NCI-H2081 treated with DMSO at 0.1 percent for 48 hours (cell line): Measurements from ENCODE around the gene MVB12B.

Experiments used
- DNase-seq: peaks from one replicate; lab custom pipeline; 2025; lab: John Stamatoyannopoulos, UW

MVB12B gene

GRCh38 chr9:126386088-126386487 is 59.5 kb downstream of the MVB12B start:
- no peak for DNase-seq

- DNase-seq, result no peak
Observed at GRCh38 chr9:126386776-126387175, 60.1 kb downstream of the MVB12B start.

DNA sequence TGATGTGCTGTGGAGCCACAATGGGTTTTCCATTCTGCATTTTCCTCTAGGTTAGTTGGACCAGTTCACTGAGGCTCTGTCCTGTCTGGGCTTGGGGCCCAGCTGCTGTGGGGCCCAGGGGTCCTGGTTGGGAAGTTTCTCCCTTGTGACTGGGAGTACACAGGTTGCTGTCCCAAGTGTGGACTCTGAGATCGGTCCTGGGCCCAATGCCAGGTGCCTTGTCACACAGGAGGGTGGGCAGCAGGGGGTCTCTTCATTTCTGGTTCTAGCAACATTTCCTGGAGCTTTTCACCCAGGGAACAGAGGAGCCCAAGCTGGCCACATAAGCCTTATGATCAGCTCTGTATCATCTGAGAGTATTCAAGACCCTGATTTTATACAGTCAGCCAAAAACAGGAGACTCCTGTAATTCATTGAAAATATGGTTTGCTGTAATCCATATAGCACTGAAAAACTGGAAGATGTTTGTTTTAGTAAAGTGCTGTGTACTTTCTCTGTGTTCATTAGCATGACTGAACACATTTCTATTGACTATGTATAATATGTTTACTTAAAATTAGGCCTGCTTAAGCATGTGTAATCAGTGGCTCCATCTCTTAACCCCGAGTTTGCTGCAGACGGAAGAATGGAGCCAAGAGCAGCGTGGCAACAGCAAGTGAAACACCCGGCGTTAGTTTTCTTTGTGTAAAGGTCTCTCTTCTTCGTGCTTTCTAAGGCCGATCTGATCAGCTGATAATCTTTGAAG is 62.5 kb downstream of the MVB12B start:
- no peak for DNase-seq

DNA sequence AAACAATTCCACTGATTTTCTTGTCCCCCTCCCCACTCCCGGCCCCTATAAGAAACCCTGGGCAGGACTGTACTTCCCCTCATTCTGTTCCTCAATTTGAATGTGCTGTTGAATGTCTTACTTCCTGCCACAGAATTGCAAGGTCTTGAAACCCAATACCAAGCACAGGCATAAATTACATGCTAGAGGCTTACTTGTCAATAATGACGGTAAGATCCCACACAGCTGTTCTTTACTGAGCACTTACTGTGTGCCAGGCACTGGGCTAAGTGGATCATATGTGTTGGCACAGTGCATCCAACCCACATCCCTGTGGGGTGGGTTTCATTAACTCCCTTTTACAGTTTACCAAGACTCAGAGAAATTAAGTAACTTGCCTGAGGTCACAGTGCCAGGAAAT is 63.4 kb downstream of the MVB12B start:
- DNase-seq, result no peak

GRCh38 chr9:126390923-126391322 is 64.3 kb downstream of the MVB12B start:
- no peak for DNase-seq

GRCh38 chr9:126391713-126392661 is 65.4 kb downstream of the MVB12B start:
- no peak for DNase-seq

DNA sequence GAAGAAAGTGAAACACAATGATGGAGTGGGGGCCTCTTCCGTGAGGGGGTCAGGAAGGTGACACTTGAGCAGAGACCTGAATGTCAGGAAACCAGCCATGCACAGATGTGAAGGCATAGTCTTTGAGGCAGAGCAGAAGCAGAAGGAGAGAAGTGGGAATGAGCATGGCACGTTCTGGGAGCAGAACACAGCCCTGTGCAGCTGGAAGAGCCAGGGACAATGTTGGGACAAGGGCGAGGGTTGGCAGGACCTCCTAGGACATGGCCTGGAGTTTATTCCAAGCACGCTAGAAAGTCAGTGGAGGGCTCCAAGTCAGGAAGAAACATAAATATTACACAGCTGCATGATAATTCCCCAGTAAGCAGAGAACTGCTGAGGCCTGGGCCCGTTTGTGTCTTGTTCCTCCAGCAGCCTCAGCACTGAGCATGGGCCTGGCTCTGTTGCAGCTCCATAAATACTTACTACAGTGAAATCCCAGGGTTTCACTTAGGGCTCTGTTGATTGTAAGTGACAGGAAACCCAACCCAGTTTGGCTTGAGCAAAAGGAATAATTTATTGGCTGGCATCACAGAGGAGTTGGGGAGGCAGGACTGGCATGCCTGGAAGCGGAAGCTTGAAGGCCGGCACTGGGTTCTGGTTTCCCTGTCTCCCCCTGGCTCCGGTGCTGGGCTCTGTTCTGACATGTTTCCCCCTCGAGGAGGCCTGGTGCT is 66.2 kb downstream of the MVB12B start:
- no peak for DNase-seq

- no peak for DNase-seq
Observed at GRCh38 chr9:126393876-126394275, 67.2 kb downstream of the MVB12B start.

- DNase-seq, result no peak
Observed at GRCh38 chr9:126394802-126395201, 68.2 kb downstream of the MVB12B start.

DNA sequence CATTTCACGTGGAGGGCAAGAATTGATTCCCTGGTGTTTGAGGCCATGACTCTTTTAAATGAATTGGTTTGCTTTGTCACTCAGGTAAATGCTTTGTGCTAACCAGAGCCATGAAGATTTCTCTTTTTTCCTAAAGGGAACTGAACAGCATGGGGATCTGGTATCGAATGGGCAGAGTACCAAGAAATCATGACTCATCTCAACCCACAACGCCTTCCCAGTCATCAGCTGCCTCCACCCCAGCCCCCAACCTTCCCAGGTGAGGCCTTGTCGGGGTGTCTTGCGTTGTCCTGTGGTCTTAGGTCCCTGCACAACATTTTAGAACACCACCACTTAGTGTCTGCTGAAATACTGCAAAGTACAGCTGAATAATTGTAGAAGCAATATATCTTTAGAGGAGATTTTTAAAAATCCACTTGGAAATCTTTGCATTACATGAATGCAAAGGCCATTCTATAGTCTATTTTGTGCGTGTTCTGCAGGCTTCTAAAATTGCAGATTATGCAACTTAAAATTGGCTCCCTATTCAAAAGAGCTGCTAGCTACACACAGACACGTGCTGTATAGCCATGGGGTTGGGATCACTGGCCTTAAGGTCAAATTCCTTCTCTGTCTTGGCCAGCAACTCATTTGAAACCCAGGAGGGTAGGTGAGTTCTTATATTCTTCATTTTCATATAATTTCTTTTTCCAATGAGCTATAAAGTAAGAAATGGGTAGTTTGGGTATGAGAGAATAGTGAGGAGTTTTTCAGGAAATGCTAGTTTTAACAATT is 69.0 kb downstream of the MVB12B start:
- DNase-seq, result no peak

GRCh38 chr9:126397056-126397455 is 70.4 kb downstream of the MVB12B start:
- DNase-seq, result no peak

DNA sequence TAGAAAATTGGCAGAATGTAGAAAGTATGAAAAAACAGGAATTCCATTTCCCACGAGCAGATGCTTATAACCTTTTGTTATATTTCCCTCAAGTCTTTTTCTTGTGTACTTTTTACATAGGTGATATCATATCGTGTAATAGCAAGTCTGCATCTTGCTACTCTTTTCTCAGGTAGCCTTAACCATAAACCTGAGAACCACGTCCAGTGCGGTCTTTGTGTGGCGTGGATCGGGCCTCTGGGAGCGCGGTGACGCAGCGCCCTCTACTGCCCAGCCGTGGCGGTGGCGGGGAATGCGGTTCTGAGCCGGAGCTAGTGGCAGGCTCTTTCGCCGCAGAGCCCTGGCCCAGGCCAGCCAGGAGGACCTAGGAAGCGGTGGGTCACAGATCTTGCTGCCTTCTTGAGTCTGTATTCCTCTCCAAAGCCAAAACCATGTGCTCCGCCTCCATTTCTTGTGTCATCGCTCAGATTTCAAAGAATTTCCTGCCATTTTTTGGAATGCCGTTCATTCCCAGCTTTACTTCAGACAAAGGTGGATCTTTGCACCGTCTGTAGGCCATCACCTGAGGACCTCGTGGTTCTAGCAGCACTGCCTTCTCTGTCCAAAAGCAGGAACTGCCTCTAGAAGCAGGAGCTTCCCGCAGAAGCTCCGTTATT is 71.9 kb downstream of the MVB12B start:
- no peak for DNase-seq

- DNase-seq, result no peak
Observed at GRCh38 chr9:126399251-126399650, 72.6 kb downstream of the MVB12B start.

GRCh38 chr9:126399789-126400188 is 73.2 kb downstream of the MVB12B start:
- DNase-seq, result no peak

- DNase-seq, result no peak
Observed at GRCh38 chr9:126400571-126400970, 73.9 kb downstream of the MVB12B start.

DNA sequence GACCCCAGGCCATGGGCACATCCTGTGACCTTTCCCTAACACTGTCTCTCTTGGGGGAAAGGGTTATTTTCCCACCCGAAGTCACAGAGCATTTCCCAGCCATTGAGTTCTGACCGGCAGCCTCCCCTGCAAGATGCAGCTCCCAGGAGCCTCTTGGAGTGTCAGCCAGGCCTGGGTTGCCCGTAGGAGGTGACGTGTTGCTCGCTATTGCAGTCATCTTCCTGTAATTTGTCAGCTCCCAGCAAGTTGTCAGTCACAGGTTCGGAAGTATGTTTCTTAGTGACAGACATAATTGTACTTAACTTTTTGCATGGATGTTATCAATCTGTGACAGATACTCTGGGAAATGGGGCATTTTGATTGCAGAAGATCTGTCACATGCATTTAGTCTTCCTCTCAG is 74.5 kb downstream of the MVB12B start:
- no peak for DNase-seq

GRCh38 chr9:126401581-126401980 is 75.0 kb downstream of the MVB12B start:
- no peak for DNase-seq

GRCh38 chr9:126403397-126403796 is 76.8 kb downstream of the MVB12B start:
- no peak for DNase-seq

GRCh38 chr9:126404459-126404858 is 77.8 kb downstream of the MVB12B start:
- no peak for DNase-seq

- no peak for DNase-seq
Observed at GRCh38 chr9:126406075-126406667, 79.5 kb downstream of the MVB12B start.
